ENCODE data around the gene MKX. TPM values are rescaled to one million over a fixed set of nuclear protein-coding genes. Genes with fewer than 3 reads are reported as not detected.

Gene MKX
- total RNA-seq, 1 experiment from 2014 or later = 0.38 TPM

GRCh38 chr10:27661514-27662286 is 83.9 kb downstream of the MKX start:
- no peak overlapping the region for H3K4me3 ChIP-seq (ENCODE audit: insufficient read depth, low read depth, low read length)
- no peaks in the 10 kb centered on the region for H3K36me3 ChIP-seq (replicated peaks; ENCODE audit: control insufficient read depth, insufficient read depth, low read length)
- no peaks in the 10 kb centered on the region for H3K27me3 ChIP-seq (ENCODE audit: control insufficient read depth, insufficient read depth, low read length)
- no peak for DNase-seq

DNA sequence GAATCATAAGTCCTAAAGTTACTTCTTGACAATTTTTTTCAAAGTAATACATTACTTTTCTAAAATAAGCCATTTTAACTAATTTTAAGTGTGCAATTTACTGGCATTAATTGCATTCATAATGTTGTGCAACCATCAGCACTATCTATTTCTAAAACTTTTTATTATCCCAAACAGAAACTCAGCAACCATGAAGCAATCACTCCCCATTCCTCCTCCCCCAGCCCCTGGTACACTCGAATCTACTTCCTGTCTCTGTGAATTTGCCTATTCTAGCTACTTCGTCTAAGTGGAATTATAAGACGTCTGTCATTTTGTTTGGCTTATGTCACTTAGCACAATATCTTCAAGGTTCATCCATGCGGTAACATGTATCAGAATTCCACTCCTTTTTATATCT is 84.9 kb downstream of the MKX start:
- no peak overlapping the region for H3K4me3 ChIP-seq (ENCODE audit: insufficient read depth, low read depth, low read length)
- no peak for DNase-seq
- H3K36me3 ChIP-seq (replicated peaks; ENCODE audit: control insufficient read depth, insufficient read depth, low read length) = no peaks in the 10 kb centered on the region
- H3K27me3 ChIP-seq (ENCODE audit: control insufficient read depth, insufficient read depth, low read length) = no peaks in the 10 kb centered on the region

DNA sequence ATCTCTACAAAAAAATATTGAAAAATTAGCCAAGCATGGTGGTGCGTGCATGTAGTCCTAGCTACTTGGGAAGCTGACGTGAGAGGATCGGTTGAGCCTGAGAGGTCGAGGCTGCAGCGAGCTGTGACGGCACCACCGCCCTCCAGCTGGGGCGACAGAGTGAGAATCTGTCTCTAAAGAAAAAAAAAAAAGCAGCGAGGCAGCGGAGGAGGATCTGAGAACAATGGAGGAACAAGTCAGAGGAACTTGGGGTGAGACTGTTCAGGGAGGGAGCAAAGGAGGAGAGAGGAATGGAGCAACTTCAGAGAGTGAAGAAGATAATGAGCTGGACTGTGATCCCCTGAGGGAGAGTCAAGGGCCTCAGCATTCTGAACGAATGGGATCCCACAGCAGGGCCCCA is 85.4 kb downstream of the MKX start:
- H3K4me3 ChIP-seq (ENCODE audit: insufficient read depth, low read depth, low read length) = no peak overlapping the region
- H3K27me3 ChIP-seq (ENCODE audit: control insufficient read depth, insufficient read depth, low read length) = no peaks in the 10 kb centered on the region
- no peaks in the 10 kb centered on the region for H3K36me3 ChIP-seq (replicated peaks; ENCODE audit: control insufficient read depth, insufficient read depth, low read length)
- DNase-seq = no peak

DNA sequence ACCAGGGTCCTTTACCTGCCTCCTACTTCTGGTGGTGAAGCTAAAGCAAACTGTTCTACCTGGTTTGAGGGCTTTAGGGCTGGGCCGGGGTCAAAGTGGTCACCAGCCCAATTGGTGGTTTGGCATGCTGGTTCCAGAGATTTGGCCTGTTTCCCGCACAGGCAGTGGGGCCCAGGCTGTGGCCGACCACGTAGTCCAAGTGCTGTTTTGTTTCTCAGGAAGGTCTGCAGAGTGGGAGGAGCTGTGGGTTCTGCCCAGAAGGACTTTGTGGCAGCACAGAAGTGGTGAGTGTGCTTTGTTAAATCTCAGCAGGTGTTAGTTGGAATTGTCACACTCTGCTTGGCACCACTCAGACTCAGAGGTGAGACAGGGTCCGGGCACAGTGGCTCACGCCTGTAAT is 85.8 kb downstream of the MKX start:
- Histone ChIP-seq H3K27me3 (ENCODE audit: control insufficient read depth, insufficient read depth, low read length) (no peaks in the 10 kb centered on the region), H3K4me3 (ENCODE audit: insufficient read depth, low read depth, low read length) (no peak overlapping the region)
- DNase-seq = no peak

DNA sequence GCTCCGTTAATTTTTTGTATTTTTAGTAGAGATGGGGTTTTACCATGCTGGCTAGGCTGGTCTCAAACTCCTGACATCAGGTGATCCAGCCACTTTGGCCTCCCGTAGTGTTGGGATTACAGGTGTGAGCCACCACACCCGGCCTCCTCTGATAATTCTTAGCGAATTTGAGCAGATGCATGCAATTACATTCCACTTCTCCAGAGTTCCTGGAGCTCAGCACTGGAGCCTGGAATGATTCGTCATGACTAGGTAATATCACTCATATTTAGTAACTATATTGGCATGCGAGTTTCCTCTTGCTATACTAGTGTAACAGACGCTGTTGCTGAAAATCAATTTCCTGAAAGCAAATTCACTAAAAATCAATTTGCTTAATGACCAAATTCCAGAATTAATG is 86.8 kb downstream of the MKX start:
- Histone ChIP-seq H3K27me3 (ENCODE audit: control insufficient read depth, insufficient read depth, low read length) (no peaks in the 10 kb centered on the region), H3K36me3 (replicated peaks; ENCODE audit: control insufficient read depth, insufficient read depth, low read length) (no peaks in the 10 kb centered on the region)
- no peak for DNase-seq

More for the DNA sequence above, 85.8 kb downstream of the MKX start:
- H3K36me3 ChIP-seq (replicated peaks; ENCODE audit: control insufficient read depth, insufficient read depth, low read length) = no peaks in the 10 kb centered on the region

DNA sequence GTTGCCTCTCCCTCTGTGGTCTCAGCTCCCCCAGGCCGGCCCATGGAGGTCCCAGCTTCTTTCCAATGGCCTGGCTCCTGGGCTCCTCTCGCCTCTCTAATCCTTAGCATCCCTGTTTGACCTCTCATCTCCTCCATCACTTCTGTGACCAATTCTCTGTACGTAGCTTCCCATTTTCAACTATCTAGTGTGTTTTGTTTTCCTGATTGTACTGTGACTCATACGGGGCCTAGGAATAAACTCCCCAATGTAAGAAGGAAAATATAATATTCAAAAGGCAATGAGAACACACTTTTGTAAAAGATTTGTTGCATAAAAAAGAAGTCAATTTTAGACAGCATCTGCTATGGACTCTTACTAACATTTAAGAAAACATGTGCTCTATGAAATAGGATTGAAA is 90.3 kb downstream of the MKX start:
- H3K36me3 ChIP-seq (replicated peaks; ENCODE audit: control insufficient read depth, insufficient read depth, low read length) = no peaks in the 10 kb centered on the region
- DNase-seq = no peak
- no peaks in the 10 kb centered on the region for H3K27me3 ChIP-seq (ENCODE audit: control insufficient read depth, insufficient read depth, low read length)
- H3K4me3 ChIP-seq (ENCODE audit: insufficient read depth, low read depth, low read length) = no peak overlapping the region

More for the DNA sequence above, 86.8 kb downstream of the MKX start:
- no peak overlapping the region for H3K4me3 ChIP-seq (ENCODE audit: insufficient read depth, low read depth, low read length)

DNA sequence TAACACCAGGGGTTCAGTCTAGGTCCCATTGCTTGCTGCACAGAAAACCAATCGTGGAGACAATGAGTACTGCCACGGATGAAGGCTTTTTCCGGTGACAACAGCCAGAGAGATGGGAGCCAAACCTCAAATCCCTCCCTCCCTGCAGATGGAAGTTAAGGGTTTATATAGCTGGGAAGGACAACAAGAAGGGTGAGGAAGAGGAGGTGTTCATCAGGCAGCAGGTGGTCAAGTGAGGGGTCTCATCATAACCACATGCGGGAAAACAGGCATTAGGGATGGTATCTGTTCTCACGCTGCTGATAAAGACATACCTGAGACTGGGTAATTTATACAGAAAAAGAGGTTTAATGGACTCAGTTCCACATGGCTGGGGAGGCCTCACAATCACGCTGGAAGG is 91.3 kb downstream of the MKX start:
- DNase-seq = no peak
- Histone ChIP-seq H3K36me3 (replicated peaks; ENCODE audit: control insufficient read depth, insufficient read depth, low read length) (no peaks in the 10 kb centered on the region), H3K27me3 (ENCODE audit: control insufficient read depth, insufficient read depth, low read length) (no peaks in the 10 kb centered on the region), H3K4me3 (ENCODE audit: insufficient read depth, low read depth, low read length) (no peak overlapping the region)

DNA sequence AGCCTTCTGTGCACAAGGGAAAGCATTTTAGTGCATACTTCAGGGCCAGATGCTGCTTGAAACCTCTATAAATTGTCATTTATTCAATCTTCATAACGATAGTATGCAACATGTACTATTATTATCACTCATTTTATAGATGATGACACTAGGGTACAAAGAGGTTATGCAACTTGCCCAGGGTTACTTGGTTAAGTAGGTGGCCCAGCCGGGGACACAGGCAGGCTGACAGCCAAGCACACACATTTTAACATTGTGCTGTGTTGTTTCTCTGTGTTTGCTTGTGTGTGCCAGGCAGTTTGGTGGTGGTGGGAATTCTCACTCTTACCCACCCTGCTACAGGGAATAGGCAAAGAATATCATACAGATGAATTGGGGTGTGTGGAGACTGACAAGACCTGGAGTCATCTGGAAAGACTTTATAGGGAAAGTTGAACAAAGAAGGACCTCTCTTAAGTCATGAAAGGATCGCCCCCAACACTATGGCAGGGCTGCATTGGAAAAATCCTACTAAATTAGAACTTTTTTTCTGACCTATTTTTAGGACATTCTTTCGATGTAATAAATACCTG is 98.9 kb downstream of the MKX start:
- H3K36me3 ChIP-seq (replicated peaks; ENCODE audit: control insufficient read depth, insufficient read depth, low read length) = no peaks in the 10 kb centered on the region
- H3K27me3 ChIP-seq (ENCODE audit: control insufficient read depth, insufficient read depth, low read length) = no peaks in the 10 kb centered on the region
- DNase-seq = no peak

DNA sequence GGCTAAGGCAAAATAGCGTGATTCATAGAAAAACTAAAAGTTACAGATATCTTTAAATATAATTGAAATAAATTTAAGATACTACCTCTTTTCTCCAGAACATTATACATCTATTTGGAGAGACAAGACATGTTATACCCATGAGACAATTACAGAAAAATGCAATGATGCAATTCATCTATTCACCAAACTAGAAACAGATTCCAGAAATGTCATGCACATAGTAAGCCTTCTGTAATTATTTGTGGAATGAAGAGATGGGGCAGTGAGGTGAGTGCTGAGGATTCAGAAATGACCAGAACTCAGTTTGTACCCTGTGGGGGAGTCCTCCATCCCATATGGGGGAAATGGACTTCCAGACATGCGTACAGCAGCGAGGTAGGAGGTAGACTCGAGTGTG is 99.4 kb downstream of the MKX start:
- no peak for DNase-seq
- Histone ChIP-seq H3K27me3 (ENCODE audit: control insufficient read depth, insufficient read depth, low read length) (no peaks in the 10 kb centered on the region), H3K36me3 (replicated peaks; ENCODE audit: control insufficient read depth, insufficient read depth, low read length) (no peaks in the 10 kb centered on the region), H3K4me3 (ENCODE audit: insufficient read depth, low read depth, low read length) (no peak overlapping the region)

More for the DNA sequence above, 98.9 kb downstream of the MKX start:
- no peak overlapping the region for H3K4me3 ChIP-seq (ENCODE audit: insufficient read depth, low read depth, low read length)

GRCh38 chr10:27644307-27644939 is 101.2 kb downstream of the MKX start:
- Histone ChIP-seq H3K36me3 (replicated peaks; ENCODE audit: control insufficient read depth, insufficient read depth, low read length) (no peaks in the 10 kb centered on the region), H3K4me3 (ENCODE audit: insufficient read depth, low read depth, low read length) (no peak overlapping the region), H3K27me3 (ENCODE audit: control insufficient read depth, insufficient read depth, low read length) (no peaks in the 10 kb centered on the region)
- no peak for DNase-seq

DNA sequence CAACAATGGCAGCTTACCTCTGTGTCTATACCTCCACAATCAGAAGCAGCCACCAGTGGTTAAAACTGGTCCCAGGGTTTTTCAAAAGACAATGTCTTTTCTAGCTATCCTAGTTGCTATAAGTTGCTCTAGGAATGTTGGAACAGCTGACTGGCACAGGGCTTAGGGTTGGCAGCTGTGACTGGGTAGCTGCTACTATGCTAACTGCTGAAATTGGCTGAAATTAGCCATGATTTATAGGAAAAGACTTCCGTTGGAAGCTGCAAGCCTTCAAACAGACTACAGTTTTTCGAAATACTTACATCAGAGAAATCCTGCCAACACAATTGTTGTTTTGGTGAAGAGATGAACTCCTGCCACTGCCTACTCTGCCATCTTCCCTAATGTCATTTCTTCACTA is 102.3 kb downstream of the MKX start:
- Histone ChIP-seq H3K36me3 (replicated peaks; ENCODE audit: control insufficient read depth, insufficient read depth, low read length) (no peaks in the 10 kb centered on the region), H3K27me3 (ENCODE audit: control insufficient read depth, insufficient read depth, low read length) (no peaks in the 10 kb centered on the region), H3K4me3 (ENCODE audit: insufficient read depth, low read depth, low read length) (no peak overlapping the region)
- no peak for DNase-seq

- Histone ChIP-seq H3K4me3 (ENCODE audit: insufficient read depth, low read depth, low read length) (no peak overlapping the region), H3K36me3 (replicated peaks; ENCODE audit: control insufficient read depth, insufficient read depth, low read length) (no peaks in the 10 kb centered on the region), H3K27me3 (ENCODE audit: control insufficient read depth, insufficient read depth, low read length) (no peaks in the 10 kb centered on the region)
- DNase-seq = no peak
Measured at GRCh38 chr10:27642023-27642589, 103.5 kb downstream of the MKX start.

DNA sequence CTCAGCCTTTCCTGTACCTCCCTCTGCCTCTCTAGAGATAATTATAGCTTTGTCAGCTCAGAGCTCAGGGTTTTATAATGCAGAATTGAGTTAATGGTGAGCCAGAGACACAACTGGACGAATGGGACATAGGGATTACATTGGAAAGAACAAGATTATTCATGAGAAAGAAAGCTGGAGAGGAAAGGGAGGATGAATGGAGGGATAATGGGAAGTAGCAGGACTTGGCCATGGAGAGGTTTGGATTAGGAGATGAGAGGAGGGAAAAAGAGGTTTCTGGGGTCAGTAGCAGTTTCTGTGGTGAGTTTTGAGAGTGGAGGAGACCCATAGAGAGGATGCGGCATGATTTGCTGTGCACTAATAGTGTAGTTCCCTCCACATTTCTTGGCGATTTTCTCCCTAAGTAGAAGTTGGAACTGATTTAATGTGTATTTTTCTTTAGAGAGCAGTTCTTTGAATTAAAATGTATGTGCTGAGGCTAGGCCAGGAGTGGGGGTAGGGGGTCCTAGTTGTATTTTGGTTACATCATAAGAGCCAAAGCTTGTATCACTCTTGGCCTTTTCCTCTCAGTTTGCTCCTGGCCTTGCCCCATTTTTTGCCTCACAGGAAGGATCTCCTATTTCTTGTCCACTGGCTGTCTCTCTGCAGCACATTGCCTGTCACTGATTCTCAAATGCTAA is 107.4 kb downstream of the MKX start:
- Histone ChIP-seq H3K36me3 (replicated peaks; ENCODE audit: control insufficient read depth, insufficient read depth, low read length) (no peaks in the 10 kb centered on the region), H3K27me3 (ENCODE audit: control insufficient read depth, insufficient read depth, low read length) (no peaks in the 10 kb centered on the region), H3K4me3 (ENCODE audit: insufficient read depth, low read depth, low read length) (no peak overlapping the region)
- no peak for DNase-seq

- H3K36me3 ChIP-seq (replicated peaks; ENCODE audit: control insufficient read depth, insufficient read depth, low read length) = no peaks in the 10 kb centered on the region
- H3K4me3 ChIP-seq (ENCODE audit: insufficient read depth, low read depth, low read length) = no peak overlapping the region
Measured at GRCh38 chr10:27637601-27638000, 108.0 kb downstream of the MKX start.

More at GRCh38 chr10:27637601-27638000, 108.0 kb downstream of the MKX start:
- no peak for DNase-seq
- no peaks in the 10 kb centered on the region for H3K27me3 ChIP-seq (ENCODE audit: control insufficient read depth, insufficient read depth, low read length)
